Pancreas (tissue), 10 donors: Measurements from ENCODE around the gene TCF4. TPM values are rescaled to one million over a fixed set of nuclear protein-coding genes. Genes with fewer than 3 reads are reported as not detected.

Experiments used
- ATAC-seq, 4 donors: fragments of 200-7000 bp; cut with Tn5 transposase; one replicate each; pipeline versions ENCODE4 v1.8.0 to v1.9.1; 2020; ENCODE audit warnings: mild to moderate bottlenecking in 4 of 4, moderate library complexity in 4 of 4
- DNase-seq, 6 donors: peaks; one replicate each; pipeline ENCODE4 v3.0.0-alpha.2; 2020
- FAIRE-seq: peaks from 2 replicates; lab custom pipeline; 2012; peaks lifted over from hg19 to GRCh38; lab: Jason Lieb, UNC
- H3K27ac ChIP-seq, 4 donors: fragments of 200-600 bp; sonication (generic); 1 replicate in 3 of 4; 2 replicates in 1 of 4; pipeline versions ENCODE4 v1.5.0 to v1.8.0; 2020
- H3K27me3 ChIP-seq, 4 donors: fragments of 200-600 bp; one replicate each; pipeline ENCODE4 v1.8.0; 2021
- H3K36me3 ChIP-seq, 3 donors: fragments of 200-600 bp; sonication (generic) in 1 of 3; one replicate each; pipeline versions ENCODE4 v1.5.0 to v1.8.0; 2020 to 2021
- H3K4me1 ChIP-seq, 3 donors: fragments of 200-600 bp; one replicate each; pipeline ENCODE4 v1.8.0; 2021
- H3K4me3 ChIP-seq, 4 donors: fragments of 200-600 bp; sonication (generic) in 2 of 4; one replicate each; pipeline versions ENCODE4 v1.5.0 to v1.8.0; 2020 to 2021
- H3K9me3 ChIP-seq, 4 donors: fragments of 200-600 bp; one replicate each; pipeline ENCODE4 v1.8.0; 2021
- WGBS, 2 donors: extraction: QIAGEN DNeasy Blood & Tissue Kit; methylation state at CpG; one replicate each; pipeline ENCODE4 v1.1.7; 2013; 5-methylcytosine and 5-hydroxymethylcytosine counted together
- intact Hi-C, 3 donors: fragments of 100-400 bp; cut with DNase I; formaldehyde crosslinking; loops; one replicate each; pipeline versions ENCODE4 v1.11.1 to v1.14.2; 2022
- polyA plus RNA-seq, 2 donors: library from polyadenylated mRNA; stranded (reverse); fragments of 200-250 nt; gene quantifications; one replicate each; pipeline ENCODE4 v1.2.3, GENCODE V29; 2013
- total RNA-seq, 6 donors: library from RNA; stranded (reverse); fragmentation: NEBNext Ultra II Directional in 4 of 6; extraction: Animal tissue kit (Norgen Biotek cat#: 25700) in 4 of 6; gene quantifications; one replicate each; pipeline versions ENCODE4 v1.2.1 to v1.2.4, GENCODE V29; 2021 to 2023
- TF ChIP-seq, protein P1 (sequence below), 4 donors: fragments of 200-600 bp; sonication (generic) in 3 of 4; IDR thresholded peaks; one replicate each; pipeline versions ENCODE4 v1.5.0 to v1.8.0; 2021; ENCODE audit warnings: antibody characterized with exemption in 4 of 4
- donor health status: healthy with polysubstance abuse.
- donor health status: DM: no; HTN: no; CAD: no; lungs with moderate emphysema.
- donor health status: DM: no; HTN: no; CAD: no.
- donor health status: control.
- donor health status: control.
- donor health status: Bipolar disorder and iron deficiency.
- donor health status: DM: yes; HTN: yes; CAD: no.
- donor health status: DM: no; HTN: no; CAD: no.
- donor health status: DM: no; HTN: no; CAD: no.
- donor health status: DM: yes; HTN: yes; CAD: no.

TCF4 gene
- total and polyA plus RNA-seq, 8 donors, result 4.4 to 27.9 (median 10.5) TPM

- 95% methylated on average over 5 of the region's 5 CpGs for WGBS, 2 donors
- TF ChIP-seq, protein P1, sequence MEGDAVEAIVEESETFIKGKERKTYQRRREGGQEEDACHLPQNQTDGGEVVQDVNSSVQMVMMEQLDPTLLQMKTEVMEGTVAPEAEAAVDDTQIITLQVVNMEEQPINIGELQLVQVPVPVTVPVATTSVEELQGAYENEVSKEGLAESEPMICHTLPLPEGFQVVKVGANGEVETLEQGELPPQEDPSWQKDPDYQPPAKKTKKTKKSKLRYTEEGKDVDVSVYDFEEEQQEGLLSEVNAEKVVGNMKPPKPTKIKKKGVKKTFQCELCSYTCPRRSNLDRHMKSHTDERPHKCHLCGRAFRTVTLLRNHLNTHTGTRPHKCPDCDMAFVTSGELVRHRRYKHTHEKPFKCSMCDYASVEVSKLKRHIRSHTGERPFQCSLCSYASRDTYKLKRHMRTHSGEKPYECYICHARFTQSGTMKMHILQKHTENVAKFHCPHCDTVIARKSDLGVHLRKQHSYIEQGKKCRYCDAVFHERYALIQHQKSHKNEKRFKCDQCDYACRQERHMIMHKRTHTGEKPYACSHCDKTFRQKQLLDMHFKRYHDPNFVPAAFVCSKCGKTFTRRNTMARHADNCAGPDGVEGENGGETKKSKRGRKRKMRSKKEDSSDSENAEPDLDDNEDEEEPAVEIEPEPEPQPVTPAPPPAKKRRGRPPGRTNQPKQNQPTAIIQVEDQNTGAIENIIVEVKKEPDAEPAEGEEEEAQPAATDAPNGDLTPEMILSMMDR (IDR thresholded peaks at IDR 0.05), result no peak
- intact Hi-C loops, result no loop called here
- no peak overlapping the region for H3K27ac ChIP-seq
- H3K4me3 ChIP-seq, result no peak overlapping the region
- no peak for FAIRE-seq
- H3K9me3 ChIP-seq, result no peaks in the 10 kb centered on the region
- DNase-seq, result no peak
- H3K27me3 ChIP-seq, result no peaks in the 10 kb centered on the region
- H3K36me3 ChIP-seq, result no peaks in the 10 kb centered on the region
- no peak for ATAC-seq
- no peaks in the 10 kb centered on the region for H3K4me1 ChIP-seq
Observed at GRCh38 chr18:55269622-55270021, 318.4 kb downstream of the TCF4 start.

GRCh38 chr18:55268628-55269275 is 319.2 kb downstream of the TCF4 start:
- Histone ChIP-seq H3K36me3 (no peaks in the 10 kb centered on the region), H3K4me3 (no peak overlapping the region), H3K4me1 (peaks cover 0 to 5% (median 2%) of the 10 kb centered on the region in 3 donors), H3K27ac (no peak overlapping the region), H3K9me3 (no peaks in the 10 kb centered on the region), H3K27me3 (no peaks in the 10 kb centered on the region)
- ATAC-seq (peak in 2 of 4 donors; percentile 22 to 33), DNase-seq (no peak), FAIRE-seq (no peak)
- 93 to 96% methylated on average over 5 of the region's 5 CpGs for WGBS, 2 donors
- TF ChIP-seq, protein P1 (IDR thresholded peaks at IDR 0.05), result no peak
- intact Hi-C loops, result no loop called here

GRCh38 chr18:55268151-55268601 is 319.8 kb downstream of the TCF4 start:
- no peaks in the 10 kb centered on the region for H3K36me3 ChIP-seq
- H3K4me1 ChIP-seq, result peaks cover 0 to 7% (median 5%) of the 10 kb centered on the region in 3 donors
- H3K27me3 ChIP-seq, result no peaks in the 10 kb centered on the region
- H3K4me3 ChIP-seq, result no peak overlapping the region
- WGBS, 2 donors, result 86 to 88% methylated on average over 3 of the region's 3 CpGs
- ATAC-seq, result peak in 1 of 4 donors; percentile 40
- H3K27ac ChIP-seq, result no peak overlapping the region
- no peak for DNase-seq
- H3K9me3 ChIP-seq, result no peaks in the 10 kb centered on the region
- intact Hi-C loops, result no loop called here
- FAIRE-seq, result no peak
- TF ChIP-seq, protein P1 (IDR thresholded peaks at IDR 0.05), result no peak

GRCh38 chr18:55266981-55267380 is 321.0 kb downstream of the TCF4 start:
- Histone ChIP-seq H3K36me3 (no peaks in the 10 kb centered on the region), H3K27ac (no peak overlapping the region)

More at GRCh38 chr18:55266981-55267380, 321.0 kb downstream of the TCF4 start:
- intact Hi-C loops, result no loop called here
- TF ChIP-seq, protein P1 (IDR thresholded peaks at IDR 0.05), result no peak
- no peaks in the 10 kb centered on the region for H3K27me3 ChIP-seq
- peaks cover 2 to 7% (median 6%) of the 10 kb centered on the region in 3 donors for H3K4me1 ChIP-seq
- DNase-seq (no peak), FAIRE-seq (no peak), ATAC-seq (no peak)
- no peaks in the 10 kb centered on the region for H3K9me3 ChIP-seq
- 52 to 55% methylated on average over 6 of the region's 6 CpGs for WGBS, 2 donors
- H3K4me3 ChIP-seq, result no peak overlapping the region
